ENCODE measurements around the gene STRBP. TPM values are rescaled to one million over a fixed set of nuclear protein-coding genes. Genes with fewer than 3 reads are reported as not detected.

The STRBP gene
- total RNA-seq, 4 donors from 2014 or later: 20.8 to 49.9 (median 37.4) TPM

GRCh38 chr9:123174887-123175518 lies 93.4 kb downstream of the STRBP start:
- TF ChIP-seq CTCF (IDR thresholded peaks at IDR 0.05): no peak
- TF ChIP-seq POLR2A (IDR thresholded peaks at IDR 0.05): no peak

GRCh38 chr9:123174079-123174478 lies 94.3 kb downstream of the STRBP start:
- no peak for DNase-seq
- no peak overlapping the region for H3K4me3 ChIP-seq
- TF ChIP-seq CTCF (IDR thresholded peaks at IDR 0.05): no peak
- TF ChIP-seq POLR2A (IDR thresholded peaks at IDR 0.05): no peak
- no peaks in the 10 kb centered on the region for H3K9me3 ChIP-seq
- no peaks in the 10 kb centered on the region for H3K27me3 ChIP-seq
- peak overlapping the region in 1 of 4 donors; percentile 67 for H3K27ac ChIP-seq
- no peaks in the 10 kb centered on the region for H3K4me1 ChIP-seq
- peaks cover 0 to 4% (median 0%) of the 10 kb centered on the region in 3 donors for H3K36me3 ChIP-seq

More at GRCh38 chr9:123174887-123175518, 93.4 kb downstream of the STRBP start:
- Histone ChIP-seq H3K4me3 (no peak overlapping the region), H3K36me3 (peaks cover 0 to 4% (median 0%) of the 10 kb centered on the region in 3 donors), H3K9me3 (no peaks in the 10 kb centered on the region), H3K27me3 (no peaks in the 10 kb centered on the region), H3K27ac (peak overlapping the region in 2 of 4 donors; percentile 50 to 67), H3K4me1 (no peaks in the 10 kb centered on the region)
- DNase-seq: no peak

- peaks cover 0 to 4% (median 0%) of the 10 kb centered on the region in 3 donors for H3K36me3 ChIP-seq
- no peak overlapping the region for H3K27ac ChIP-seq
- H3K4me3 ChIP-seq: no peak overlapping the region
- DNase-seq: no peak
- H3K27me3 ChIP-seq: no peaks in the 10 kb centered on the region
- no peaks in the 10 kb centered on the region for H3K9me3 ChIP-seq
- H3K4me1 ChIP-seq: no peaks in the 10 kb centered on the region
- TF ChIP-seq CTCF (IDR thresholded peaks at IDR 0.05): no peak
- no peak for TF ChIP-seq POLR2A (IDR thresholded peaks at IDR 0.05)
Observed at GRCh38 chr9:123169926-123170325, 98.5 kb downstream of the STRBP start.

GRCh38 chr9:123168586-123168985 lies 99.8 kb downstream of the STRBP start:
- Histone ChIP-seq H3K27ac (no peak overlapping the region), H3K4me3 (no peak overlapping the region), H3K9me3 (no peaks in the 10 kb centered on the region), H3K36me3 (peaks cover 0 to 4% (median 0%) of the 10 kb centered on the region in 3 donors), H3K27me3 (no peaks in the 10 kb centered on the region), H3K4me1 (no peaks in the 10 kb centered on the region)
- DNase-seq: no peak
- TF ChIP-seq CTCF (IDR thresholded peaks at IDR 0.05) (no peak), POLR2A (IDR thresholded peaks at IDR 0.05) (no peak)

- no peaks in the 10 kb centered on the region for H3K4me1 ChIP-seq
- TF ChIP-seq CTCF (IDR thresholded peaks at IDR 0.05) (no peak), POLR2A (IDR thresholded peaks at IDR 0.05) (no peak)
- no peak overlapping the region for H3K27ac ChIP-seq
- no peak for DNase-seq
- H3K27me3 ChIP-seq: no peaks in the 10 kb centered on the region
- H3K9me3 ChIP-seq: no peaks in the 10 kb centered on the region
- peaks cover 0 to 4% (median 0%) of the 10 kb centered on the region in 3 donors for H3K36me3 ChIP-seq
- no peak overlapping the region for H3K4me3 ChIP-seq
Observed at GRCh38 chr9:123167474-123167873, 100.9 kb downstream of the STRBP start.
